K562 (cell line): ENCODE results near the gene NTF4. TPM values are rescaled to one million over a fixed set of nuclear protein-coding genes. Genes with fewer than 3 reads are reported as not detected.
A peak's percentile ranks its signal among the peaks of the same experiment; 100 is the strongest.

Experiments used
- ATF7 ChIP-seq: fragments of 450-650 bp; IDR thresholded peaks from 2 replicates; pipeline ENCODE4 v1.7.1; 2014; ENCODE audit warnings: mild to moderate bottlenecking, moderate library complexity
- CCNT2 ChIP-seq: IDR thresholded peaks from 2 replicates; pipeline ENCODE4 v1.6.1; 2011; ENCODE audit warnings: borderline replicate concordance, low read depth, mild to moderate bottlenecking, moderate library complexity, mixed read lengths, low read length; ENCODE audit not compliant: insufficient read length; ENCODE audit errors: extremely low read depth
- CREB1 ChIP-seq, 2 experiments: sonication (generic) in 1 of 2; formaldehyde crosslinking in 1 of 2; IDR thresholded peaks; 2 replicates each; pipeline versions ENCODE4 v1.6.1 to v1.8.0; 2012 to 2022; ENCODE audit warnings: inconsistent platforms in 1 of 2, mild to moderate bottlenecking in 1 of 2, missing genetic modification reagents in 1 of 2, moderate library complexity in 1 of 2
- HLTF ChIP-seq: fragments of 450-650 bp; IDR thresholded peaks from 2 replicates; pipeline ENCODE4 v1.6.1; 2016
- HNRNPH1 ChIP-seq: fragments of 200-400 bp; formaldehyde crosslinking; optimal IDR thresholded peaks from 2 replicates; pipeline ENCODE3; 2017; ENCODE audit warnings: low read depth, mild to moderate bottlenecking, low read length, moderate library complexity
- ID3 ChIP-seq, 2 experiments: fragments of 250-450 bp in 1 of 2; fragments of 450-650 bp in 1 of 2; sonication (Bioruptor Pico) in 1 of 2; IDR thresholded peaks; 2 replicates each; pipeline versions ENCODE4 v1.6.1 to v1.8.0; 2016 to 2021; ENCODE audit warnings: mild to moderate bottlenecking in 2 of 2, moderate library complexity in 2 of 2, missing compliant biosample characterization in 1 of 2, missing genetic modification characterization in 1 of 2
- NCOR1 ChIP-seq: fragments of 450-650 bp; IDR thresholded peaks from 2 replicates; pipeline ENCODE4 v1.6.1; 2016; ENCODE audit warnings: mild to moderate bottlenecking, moderate library complexity
- NFYB ChIP-seq: IDR thresholded peaks from 2 replicates; pipeline ENCODE4 v1.6.1; 2011; ENCODE audit warnings: mild to moderate bottlenecking, moderate library complexity; ENCODE audit not compliant: insufficient read length; ENCODE audit errors: extremely low read depth
- PATZ1 ChIP-seq: fragments of 250-450 bp; sonication (Bioruptor Pico); IDR thresholded peaks from 2 replicates; pipeline ENCODE4 v1.5.0; 2020; ENCODE audit warnings: mild to moderate bottlenecking, borderline replicate concordance
- POLR3G ChIP-seq: IDR thresholded peaks from 2 replicates; pipeline ENCODE4 v1.6.1; 2011; ENCODE audit not compliant: insufficient read length, insufficient replicate concordance; ENCODE audit errors: extremely low read depth
- SMARCA5 ChIP-seq: fragments of 450-650 bp; IDR thresholded peaks from 2 replicates; pipeline ENCODE4 v1.6.1; 2016
- TOE1 ChIP-seq, 2 experiments: fragments of 450-650 bp in 1 of 2; sonication (generic) in 1 of 2; formaldehyde crosslinking in 1 of 2; IDR thresholded peaks; 2 replicates each; pipeline versions ENCODE4 v1.7.1 to v1.8.0; 2016 to 2022; ENCODE audit warnings: borderline replicate concordance in 2 of 2, mild to moderate bottlenecking in 2 of 2, antibody characterized with exemption in 1 of 2, inconsistent platforms in 1 of 2, low read depth in 1 of 2, missing genetic modification reagents in 1 of 2, moderate library complexity in 1 of 2
- TRIM24 ChIP-seq, 2 experiments: fragments of 450-650 bp; IDR thresholded peaks; 2 replicates each; pipeline ENCODE4 v1.6.1; 2016
- VEZF1 ChIP-seq: fragments of 200-800 bp; sonication (Bioruptor generic); IDR thresholded peaks from 2 replicates; pipeline ENCODE4 v1.6.1; 2017; ENCODE audit warnings: missing genetic modification characterization, missing compliant biosample characterization
- ZBTB43 ChIP-seq: sonication (generic); formaldehyde crosslinking; IDR thresholded peaks from 2 replicates; pipeline ENCODE4 v1.8.0; 2023; ENCODE audit warnings: mild to moderate bottlenecking, missing genetic modification reagents
- ZNF324 ChIP-seq: fragments of 250-450 bp; sonication (Bioruptor Pico); IDR thresholded peaks from 2 replicates; pipeline ENCODE4 v1.4.0; 2020; ENCODE audit warnings: mild to moderate bottlenecking
- ZNF408 ChIP-seq: fragments of 250-450 bp; sonication (Bioruptor Pico); IDR thresholded peaks from 2 replicates; pipeline ENCODE4 v1.4.0; 2020; ENCODE audit warnings: low read depth, mild to moderate bottlenecking, moderate library complexity
- ZNF766 ChIP-seq: fragments of 200-800 bp; sonication (Bioruptor generic); conservative IDR thresholded peaks from 2 replicates; pipeline ENCODE4 v1.6.1; 2016; ENCODE audit warnings: missing genetic modification characterization, missing compliant biosample characterization
- polyA plus RNA-seq, 8 experiments: library from polyadenylated mRNA; depleted of rRNA in 4 of 8; stranded (reverse) in 5 of 8; unstranded in 3 of 8; fragments of >200 nt; fragmentation: Nextera tagmentation in 2 of 8; fragmentation: Illumina TruSeq in 1 of 8; extraction: Ambion mirVana in 2 of 8; extraction: Trizol in 1 of 8; gene quantifications; 2 replicates each; pipeline versions ENCODE4 v1.2.1 to v1.2.3, GENCODE V29; 2011 to 2014; ENCODE audit warnings: inconsistent platforms in 1 of 8, missing spikeins in 1 of 8
- total RNA-seq, 7 experiments: library from RNA; depleted of rRNA in 6 of 7; stranded (reverse); fragments of >200 nt in 6 of 7; fragmentation: Illumina TruSeq in 2 of 7; extraction: Trizol in 2 of 7; gene quantifications; 2 replicates each; pipeline versions ENCODE4 v1.2.1 to v1.2.3, GENCODE V29; 2011 to 2021; ENCODE audit warnings: low replicate concordance in 1 of 7
- TF ChIP-seq, protein P1 (sequence below): fragments of 450-650 bp; IDR thresholded peaks from one replicate; pipeline ENCODE4 v1.6.1; 2018; ENCODE audit warnings: mild to moderate bottlenecking, moderate library complexity; ENCODE audit not compliant: partially characterized antibody

The NTF4 gene
- total and polyA plus RNA-seq, 9 of the 15 experiments (the other 6 are each of a cell fraction or from before 2014, with no cell fraction given) = not detected

DNA sequence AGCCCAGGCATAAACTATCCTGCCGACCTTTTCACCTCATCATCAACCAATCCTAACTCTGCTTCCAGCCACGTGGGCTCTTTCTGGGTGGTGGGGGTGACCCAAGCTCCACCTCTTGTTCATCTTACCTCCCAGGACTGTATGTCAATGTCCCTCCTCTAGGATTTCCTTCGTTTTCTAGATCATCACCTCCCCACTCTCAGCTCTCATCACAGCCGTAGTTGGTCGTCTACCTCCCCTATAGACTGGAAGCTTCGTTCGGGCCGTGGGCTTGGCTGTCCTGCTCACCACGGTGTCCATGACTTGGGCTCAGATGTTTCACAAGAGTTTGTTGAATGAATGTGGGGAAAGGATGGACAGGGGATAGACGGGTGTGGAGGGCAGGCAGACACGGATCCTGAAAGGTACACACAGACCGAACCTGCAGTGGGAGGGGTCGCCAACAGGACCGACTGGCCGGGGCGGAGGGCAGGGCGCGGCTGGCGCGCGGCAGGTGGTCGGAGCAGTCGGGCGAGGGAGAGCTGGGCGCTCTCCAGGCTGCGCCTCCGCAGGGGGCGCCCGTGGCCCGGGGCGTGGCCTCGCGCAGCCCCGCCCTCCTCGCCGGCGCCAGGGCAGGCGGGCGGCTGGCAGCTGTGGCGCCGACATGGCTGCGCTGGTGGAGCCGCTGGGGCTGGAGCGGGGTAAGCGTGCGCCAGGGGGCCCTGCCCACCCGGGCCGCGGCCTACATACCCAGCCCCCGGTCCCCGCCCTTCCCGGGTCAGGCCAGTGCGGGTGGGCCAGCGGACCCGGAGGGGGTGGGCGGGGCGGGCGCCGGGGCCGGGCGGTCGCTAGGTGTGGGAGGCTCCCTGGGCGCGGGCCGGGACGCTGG lies 49.4 kb upstream of the NTF4 start, which contains the start of gene LIN7B (continued):
- TF ChIP-seq, protein P1, sequence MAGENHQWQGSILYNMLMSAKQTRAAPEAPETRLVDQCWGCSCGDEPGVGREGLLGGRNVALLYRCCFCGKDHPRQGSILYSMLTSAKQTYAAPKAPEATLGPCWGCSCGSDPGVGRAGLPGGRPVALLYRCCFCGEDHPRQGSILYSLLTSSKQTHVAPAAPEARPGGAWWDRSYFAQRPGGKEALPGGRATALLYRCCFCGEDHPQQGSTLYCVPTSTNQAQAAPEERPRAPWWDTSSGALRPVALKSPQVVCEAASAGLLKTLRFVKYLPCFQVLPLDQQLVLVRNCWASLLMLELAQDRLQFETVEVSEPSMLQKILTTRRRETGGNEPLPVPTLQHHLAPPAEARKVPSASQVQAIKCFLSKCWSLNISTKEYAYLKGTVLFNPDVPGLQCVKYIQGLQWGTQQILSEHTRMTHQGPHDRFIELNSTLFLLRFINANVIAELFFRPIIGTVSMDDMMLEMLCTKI = no peak
- TF ChIP-seq ZBTB43 (no peak), ID3 (CRISPR knock-in tag; IDR thresholded peaks at IDR 0.05) (no peak), ID3 (tag; IDR thresholded peaks at IDR 0.05) (peak; percentile 78; the same call in 1 of the 2 replicates), PATZ1 (CRISPR knock-in tag) (no peak), NFYB (peak; percentile 25), HNRNPH1 (no peak), ZNF324 (no peak), CCNT2 (peak; percentile 80), POLR3G (no peak), HLTF (no peak), CREB1 (IDR thresholded peaks at IDR 0.05) (peak; percentile 23; the same call in 1 of the 2 replicates), CREB1 (CRISPR knock-in tag; IDR thresholded peaks at IDR 0.05) (no peak), TOE1 (IDR thresholded peaks at IDR 0.05; ENCODE audit: borderline replicate concordance) (no peak), TOE1 (CRISPR knock-in tag; IDR thresholded peaks at IDR 0.05; ENCODE audit: borderline replicate concordance, low read depth) (0 out of 2 replicates have a peak, but pooled peaks have one; percentile 31), NCOR1 (no peak), ZNF408 (CRISPR knock-in tag) (no peak), TRIM24 (IDR thresholded peaks at IDR 0.05) (no peak), ATF7 (peak; percentile 48), VEZF1 (CRISPR knock-in tag) (peak; percentile 53), ZNF766 (CRISPR knock-in tag) (no peak), SMARCA5 (0 out of 2 replicates have a peak, but pooled peaks have one; percentile 60)
